H1 (cell line): Measurements from ENCODE around the gene SPATA33. TPM values are rescaled to one million over a fixed set of nuclear protein-coding genes. Genes with fewer than 3 reads are reported as not detected.
A peak's percentile ranks its signal among the peaks of the same experiment; 100 is the strongest.

Experiments used
- ATF2 ChIP-seq: IDR thresholded peaks from 2 replicates; pipeline ENCODE4 v1.6.1; 2012; ENCODE audit warnings: low read length, inconsistent platforms
- ATF3 ChIP-seq: IDR thresholded peaks from 2 replicates; pipeline ENCODE4 v1.6.1; 2011; ENCODE audit warnings: low read depth, mild to moderate bottlenecking, low read length; ENCODE audit not compliant: insufficient read depth
- BCL11A ChIP-seq, 2 experiments: IDR thresholded peaks; one replicate each; pipeline ENCODE4 v1.6.1; 2011; ENCODE audit warnings: low read depth in 2 of 2, low read length in 2 of 2, mild to moderate bottlenecking in 2 of 2
- CREB1 ChIP-seq: IDR thresholded peaks from 2 replicates; pipeline ENCODE4 v1.6.1; 2012; ENCODE audit warnings: inconsistent platforms
- EZH2 ChIP-seq: fragments of 200-600 bp; sonication (generic); IDR thresholded peaks from 2 replicates; pipeline ENCODE4 v1.7.1; 2012; ENCODE audit warnings: low read depth, mild to moderate bottlenecking, moderate library complexity, low read length, inconsistent platforms; ENCODE audit not compliant: severe bottlenecking
- HDAC2 ChIP-seq, 2 experiments: fragments of 300-600 bp in 1 of 2; sonication (generic) in 1 of 2; IDR thresholded peaks; 2 replicates each; pipeline ENCODE4 v1.6.1; 2011 to 2012; ENCODE audit warnings: low read depth in 2 of 2, low read length in 2 of 2, mild to moderate bottlenecking in 2 of 2, moderate library complexity in 2 of 2, borderline replicate concordance in 1 of 2, inconsistent platforms in 1 of 2
- JUN ChIP-seq: IDR thresholded peaks from 2 replicates; pipeline ENCODE4 v1.6.1; 2011; ENCODE audit warnings: low read depth, mild to moderate bottlenecking, improper control_type of control experiment, low read length
- KDM1A ChIP-seq: fragments of 200-600, 300-600 bp; sonication (generic); IDR thresholded peaks from 2 replicates; pipeline ENCODE4 v1.7.1; 2016; ENCODE audit warnings: mild to moderate bottlenecking, low read length, borderline replicate concordance
- MAFK ChIP-seq: IDR thresholded peaks from 2 replicates; pipeline ENCODE4 v1.6.1; 2012; ENCODE audit warnings: low read depth, mild to moderate bottlenecking, improper control_type of control experiment, low read length
- PHF8 ChIP-seq: fragments of 200-600 bp; sonication (generic); conservative IDR thresholded peaks from 2 replicates; pipeline ENCODE4 v1.7.1; 2012; ENCODE audit warnings: low read depth, mild to moderate bottlenecking, inconsistent platforms, low read length, moderate library complexity
- RAD21 ChIP-seq, 2 experiments: IDR thresholded peaks in 1 of 2; conservative IDR thresholded peaks in 1 of 2; 2 replicates each; pipeline ENCODE4 v1.6.1; 2011; ENCODE audit warnings: low read depth in 2 of 2, low read length in 2 of 2, improper control_type of control experiment in 1 of 2, inconsistent platforms in 1 of 2, mild to moderate bottlenecking in 1 of 2, moderate library complexity in 1 of 2
- SAP30 ChIP-seq: fragments of 300-600 bp; sonication (generic); IDR thresholded peaks from 2 replicates; pipeline ENCODE4 v1.7.1; 2012; ENCODE audit warnings: low read length, moderate library complexity, mild to moderate bottlenecking, inconsistent platforms; ENCODE audit not compliant: insufficient read depth, insufficient replicate concordance
- polyA plus RNA-seq, 7 experiments: library from polyadenylated mRNA; depleted of rRNA in 3 of 7; stranded (reverse) in 5 of 7; unstranded in 2 of 7; fragments of >200 nt in 5 of 7; fragments of 200-250 nt in 2 of 7; gene quantifications; 1 replicate in 5 of 7; 2 replicates in 1 of 7; 4 replicates in 1 of 7; pipeline versions ENCODE4 v1.2.1 to v1.2.3, GENCODE V29; 2011 to 2013; ENCODE audit warnings: missing spikeins in 2 of 7, mixed read lengths in 2 of 7
- total RNA-seq: library from RNA; stranded (reverse); fragmentation: NEBNext Ultra II Directional; extraction: Animal tissue kit (Norgen Biotek cat#: 25700); gene quantifications from 2 replicates; pipeline ENCODE4 v1.2.1, GENCODE V29; 2021

Gene SPATA33
- total and polyA plus RNA-seq, 2 of the 8 experiments (the other 6 are each of a cell fraction or from before 2014, with no cell fraction given) = 5.4 to 16.9 TPM

GRCh38 chr16:89700100-89700648 is 42.5 kb downstream of the SPATA33 start (continued):
- TF ChIP-seq ATF2 (peak; percentile 96), BCL11A (IDR thresholded peaks at IDR 0.05; ENCODE audit: low read depth in 2 of 2, low read length in 2 of 2) (no peak), MAFK (no peak), EZH2 (no peak), CREB1 (peak; percentile 96), KDM1A (no peak), PHF8 (no peak), HDAC2 (IDR thresholded peaks at IDR 0.05; ENCODE audit: borderline replicate concordance in 1 of 2, low read depth in 2 of 2, low read length in 2 of 2) (no peak), ATF3 (peak; percentile 93), RAD21 (IDR thresholded peaks at IDR 0.05 in 1 of 2, conservative IDR thresholded peaks at IDR 0.05 in 1 of 2; ENCODE audit: low read depth in 2 of 2, low read length in 2 of 2) (peak; percentile 54 to 61), SAP30 (no peak), JUN (peak; percentile 93)
